Measurements from ENCODE around the gene RCN1. TPM values are rescaled to one million over a fixed set of nuclear protein-coding genes. Genes with fewer than 3 reads are reported as not detected.
"Not testable (repeated sequence)": the region's sequence is repeated elsewhere in the genome, so short reads cannot be mapped to it uniquely, and the experiment has no call there.

The RCN1 gene
- polyA plus RNA-seq, 2 of the 4 experiments (the other 2 are of a cell fraction) = 191 to 234 TPM

GRCh38 chr11:32100495-32100894 lies 9.6 kb downstream of the RCN1 start:
- no peaks in the 10 kb centered on the region for H3K4me1 ChIP-seq
- ChIA-PET POLR2A (no interaction called here), CTCF (interaction anchor here (0.5 to 1.3 kb wide), 2 partner anchors 75 to 111 kb away, joined by 3 to 4 read pairs; no protein-coding TSS in a partner anchor)
- TF ChIP-seq FOSB (CRISPR knock-in tag; IDR thresholded peaks at IDR 0.05) (no peak), ZSCAN20 (CRISPR knock-in tag; IDR thresholded peaks at IDR 0.05) (no peak), CBX8 (IDR thresholded peaks at IDR 0.05) (no peak), CHD2 (IDR thresholded peaks at IDR 0.05; ENCODE audit: low read length, partially characterized antibody) (no peak), TFCP2L1 (CRISPR knock-in tag; IDR thresholded peaks at IDR 0.05) (no peak), HMGXB4 (CRISPR knock-in tag; IDR thresholded peaks at IDR 0.05; ENCODE audit: borderline replicate concordance) (no peak), SMC3 (IDR thresholded peaks at IDR 0.05) (no peak)
- no peak overlapping the region for H3K4me2 ChIP-seq
- no peak overlapping the region for H3K27ac ChIP-seq
- 85% methylated on average over 5 of the region's 5 CpGs for WGBS (ENCODE audit: missing lambda C conversion rate)
- H3K4me3 ChIP-seq = no peak overlapping the region
- ATAC-seq (no peak), DNase-seq (ENCODE audit: low read depth in 1 of 2, low spot score in 1 of 2) (no peak), FAIRE-seq (no peak)
- no peaks in the 10 kb centered on the region for H3K9me3 ChIP-seq

- ATAC-seq = no peak
- Histone ChIP-seq H3K4me3 (no peak overlapping the region), H3K9me3 (no peaks in the 10 kb centered on the region), H3K27ac (no peak overlapping the region), H3K4me2 (no peak overlapping the region), H3K4me1 (no peaks in the 10 kb centered on the region)
- POLR2A ChIA-PET = interaction anchor here (0.6 kb wide), 1 partner anchor 200 kb away, joined by 4 read pairs; no protein-coding TSS in a partner anchor
- DNase-seq (ENCODE audit: low read depth in 1 of 2, low spot score in 1 of 2) = no peak
- FAIRE-seq = no peak
- 91% methylated on average over 11 of the region's 11 CpGs for WGBS (ENCODE audit: missing lambda C conversion rate)
- TF ChIP-seq ZC3H11A (IDR thresholded peaks at IDR 0.05) (no peak), FOXS1 (CRISPR knock-in tag; IDR thresholded peaks at IDR 0.05) (no peak), RARB (CRISPR knock-in tag; IDR thresholded peaks at IDR 0.05) (no peak), E2F6 (IDR thresholded peaks at IDR 0.05; ENCODE audit: borderline replicate concordance, low read depth) (no peak), CHD2 (IDR thresholded peaks at IDR 0.05; ENCODE audit: low read length, partially characterized antibody) (no peak), EHMT2 (IDR thresholded peaks at IDR 0.05; ENCODE audit: low read depth) (no peak), JUN (IDR thresholded peaks at IDR 0.05) (no peak), EHF (CRISPR knock-in tag; IDR thresholded peaks at IDR 0.05) (no peak), HMGXB4 (CRISPR knock-in tag; IDR thresholded peaks at IDR 0.05; ENCODE audit: borderline replicate concordance) (no peak), REST (IDR thresholded peaks at IDR 0.05) (no peak), RCOR1 (IDR thresholded peaks at IDR 0.05; ENCODE audit: low read depth, low read length) (no peak), ELK1 (IDR thresholded peaks at IDR 0.05; ENCODE audit: low read depth, low read length) (no peak)
- CTCF ChIA-PET = interaction anchor here (1.3 kb wide), 2 partner anchors 50 to 74 kb away, joined by 4 to 6 read pairs; no protein-coding TSS in a partner anchor
These were observed 10.9 kb downstream of the RCN1 start for GRCh38 chr11:32101791-32102190.

GRCh38 chr11:32103121-32103719 lies 12.3 kb downstream of the RCN1 start:
- H3K4me1 ChIP-seq; H3K27ac ChIP-seq; H3K9me3 ChIP-seq; POLR2A ChIA-PET; FAIRE-seq; ATAC-seq; H3K4me3 ChIP-seq; DNase-seq (ENCODE audit: low read depth in 1 of 2, low spot score in 1 of 2); H3K4me2 ChIP-seq: not testable (repeated sequence)
- 66% methylated on average over 11 of the region's 11 CpGs for WGBS (ENCODE audit: missing lambda C conversion rate)
- CTCF ChIA-PET = interaction anchor here (1.1 to 2.2 kb wide), 3 partner anchors 50 to 73 kb away, joined by 4 to 7 read pairs (median 6); no protein-coding TSS in a partner anchor

Data from A549 (cell line).